HCT116 (cell line): Measurements from ENCODE around the gene PAX5. TPM values are rescaled to one million over a fixed set of nuclear protein-coding genes. Genes with fewer than 3 reads are reported as not detected.

ENCODE experiments used
- ATAC-seq: fragments of 200-7000 bp; cut with Tn5 transposase; 2 replicates; pipeline ENCODE4 v1.9.1; 2020; ENCODE audit warnings: mild to moderate bottlenecking, moderate library complexity
- BruUV-seq: library from RNA; stranded (reverse); fragments of 400-500 nt; replicated peaks from 2 replicates; lab custom pipeline; 2021; lab: Mats Ljungman, UMichigan
- CTCF ChIA-PET: fragments of 300-600 bp; sonication (Branson Sonifier 250); formaldehyde crosslinking; loops from one replicate; lab custom pipeline; 2021; ENCODE audit warnings: antibody characterized with exemption; lab: Charles Lee
- POLR2A ChIA-PET: fragments of 300-600, 350-600 bp; sonication (Branson Sonifier 250); formaldehyde crosslinking; loops from one replicate; lab custom pipeline; 2021; ENCODE audit warnings: antibody characterized with exemption; lab: Charles Lee
- RAD21 ChIA-PET, 2 experiments: fragments of 300-600 bp; sonication (Branson Sonifier 250); formaldehyde crosslinking; loops; one replicate each; lab custom pipeline; 2023; ENCODE audit warnings: low total read pairs in 2 of 2; ENCODE audit not compliant: uncharacterized antibody in 2 of 2, unreplicated experiment in 2 of 2, low non-redundant PET in 1 of 2; lab: Charles Lee
- DNase-seq: peaks from one replicate; pipeline ENCODE4 v3.0.0-alpha.2; 2010; ENCODE audit warnings: low read depth, low spot score
- H2AFZ ChIP-seq: fragments of 200-600 bp; shearing (Covaris generic), sonication (generic); 2 replicates; pipeline ENCODE4 v1.6.1; 2017; ENCODE audit warnings: low read depth, mixed run types, mixed read lengths, antibody characterized with exemption, low read length; ENCODE audit not compliant: poor library complexity, severe bottlenecking
- H3K27ac ChIP-seq: 2 replicates; pipeline ENCODE4 v1.5.1; 2012; ENCODE audit warnings: low read depth, low read length
- H3K27me3 ChIP-seq: fragments of 200-600 bp; sonication (generic); 2 replicates; pipeline ENCODE4 v1.6.1; 2016; ENCODE audit warnings: mixed run types, low read length, mixed read lengths; ENCODE audit not compliant: insufficient read depth
- H3K36me3 ChIP-seq, 2 experiments: fragments of 200-500 bp in 1 of 2; fragments of 200-600 bp in 1 of 2; sonication (Bioruptor generic) in 1 of 2; sonication (generic) in 1 of 2; 2 replicates each; pipeline versions ENCODE4 v1.5.1 to v1.6.1; 2014 to 2016; ENCODE audit warnings: low read length in 2 of 2, inconsistent platforms in 1 of 2, mixed read lengths in 1 of 2, mixed run types in 1 of 2; ENCODE audit not compliant: insufficient read depth in 2 of 2, control insufficient read depth in 1 of 2
- H3K4me1 ChIP-seq, 2 experiments: fragments of 200-600 bp in 1 of 2; sonication (generic) in 1 of 2; 2 replicates each; pipeline versions ENCODE4 v1.5.1 to v1.6.1; 2012 to 2017; ENCODE audit warnings: low read length in 2 of 2, inconsistent platforms in 1 of 2, mild to moderate bottlenecking in 1 of 2, mixed read lengths in 1 of 2, mixed run types in 1 of 2, moderate library complexity in 1 of 2; ENCODE audit not compliant: insufficient read depth in 2 of 2, control insufficient read depth in 1 of 2
- H3K4me2 ChIP-seq: fragments of 200-600 bp; sonication (generic); 2 replicates; pipeline ENCODE4 v1.6.1; 2017; ENCODE audit warnings: mixed run types, low read length, mixed read lengths
- H3K4me3 ChIP-seq, 2 experiments: fragments of 200-600 bp in 1 of 2; sonication (generic) in 1 of 2; replicated peaks in 1 of 2; 2 replicates each; pipeline ENCODE4 v1.5.1; 2011 to 2016; ENCODE audit warnings: low read length in 2 of 2, control low read depth in 1 of 2, low read depth in 1 of 2, mild to moderate bottlenecking in 1 of 2, mixed read lengths in 1 of 2, mixed run types in 1 of 2
- H3K79me2 ChIP-seq: fragments of 200-600 bp; sonication (generic); 2 replicates; pipeline ENCODE4 v1.6.1; 2017; ENCODE audit warnings: mild to moderate bottlenecking, mixed run types, low read length, moderate library complexity, mixed read lengths; ENCODE audit not compliant: insufficient read depth
- H3K9ac ChIP-seq: fragments of 200-600 bp; sonication (generic); 2 replicates; pipeline ENCODE4 v1.6.1; 2016; ENCODE audit warnings: low read length, mixed read lengths
- H3K9me2 ChIP-seq: fragments of 200-600 bp; sonication (generic), shearing (Covaris generic); 2 replicates; pipeline ENCODE4 v1.6.1; 2017; ENCODE audit warnings: mixed run types, mild to moderate bottlenecking, moderate library complexity; ENCODE audit not compliant: insufficient read depth
- H3K9me3 ChIP-seq, 2 experiments: fragments of 200-500 bp in 1 of 2; fragments of 200-600 bp in 1 of 2; sonication (Bioruptor generic) in 1 of 2; sonication (generic) in 1 of 2; 2 replicates each; pipeline ENCODE4 v1.6.1; 2014 to 2017; ENCODE audit warnings: low read length in 2 of 2, mixed read lengths in 2 of 2, inconsistent platforms in 1 of 2, low read depth in 1 of 2, mild to moderate bottlenecking in 1 of 2, mixed run types in 1 of 2, moderate library complexity in 1 of 2; ENCODE audit not compliant: control insufficient read depth in 1 of 2, insufficient read depth in 1 of 2
- H4K20me1 ChIP-seq: fragments of 200-600 bp; sonication (generic), shearing (Covaris generic); 2 replicates; pipeline ENCODE4 v1.6.1; 2017; ENCODE audit warnings: mixed run types, mild to moderate bottlenecking, moderate library complexity; ENCODE audit not compliant: insufficient read depth
- CEBPB ChIP-seq: IDR thresholded peaks from 2 replicates; pipeline ENCODE4 v1.6.1; 2012; ENCODE audit warnings: low read depth
- EGR1 ChIP-seq: IDR thresholded peaks from 2 replicates; pipeline ENCODE4 v1.6.1; 2012; ENCODE audit warnings: low read depth
- SRF ChIP-seq: IDR thresholded peaks from 2 replicates; pipeline ENCODE4 v1.6.1; 2012; ENCODE audit warnings: low read depth
- intact Hi-C: fragments of 100-400 bp; cut with micrococcal nuclease; formaldehyde crosslinking; loops from 2 replicates; pipeline ENCODE4 v1.10.0; 2022
- total RNA-seq: library from RNA; stranded (reverse); gene quantifications from one replicate; pipeline ENCODE4 v1.2.1, GENCODE V29; 2021; ENCODE audit not compliant: unreplicated experiment
- TF ChIP-seq, protein P1 (sequence below), 3 experiments: fragments of 200-600 bp in 1 of 3; sonication (generic) in 1 of 3; IDR thresholded peaks in 2 of 3; conservative IDR thresholded peaks in 1 of 3; 2 replicates each; pipeline ENCODE4 v1.5.1; 2012 to 2017; ENCODE audit warnings: low read depth in 2 of 3, low read length in 2 of 3, antibody characterized with exemption in 1 of 3, borderline replicate concordance in 1 of 3, control low read depth in 1 of 3, mild to moderate bottlenecking in 1 of 3, mixed read lengths in 1 of 3, mixed run types in 1 of 3, moderate library complexity in 1 of 3; ENCODE audit not compliant: insufficient read depth in 1 of 3

The PAX5 gene
- total RNA-seq, 1 experiment from 2014 or later, result 0.17 TPM

DNA sequence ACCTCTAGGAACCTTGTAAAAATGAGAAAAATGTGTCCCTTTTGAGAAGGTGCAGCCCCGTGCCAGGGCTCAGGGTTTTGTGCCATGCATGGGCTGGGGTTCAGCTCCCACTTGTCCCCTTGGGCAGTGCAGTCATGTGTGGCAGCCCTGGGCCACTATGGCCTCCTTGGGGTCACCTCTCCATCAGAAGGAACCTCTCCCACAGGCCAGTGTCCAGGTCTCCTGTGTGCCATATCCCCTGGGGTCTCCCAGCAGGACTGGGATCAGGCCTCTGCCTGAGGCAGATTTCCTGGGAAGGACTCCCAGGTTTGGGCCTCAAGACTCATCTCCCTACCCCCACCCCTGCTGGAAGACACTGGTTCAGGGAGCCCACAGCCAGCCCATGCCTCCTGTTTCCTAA, 189.1 kb downstream of the PAX5 start:
- Histone ChIP-seq H3K27ac (no peak overlapping the region), H3K27me3 (no peaks in the 10 kb centered on the region), H3K4me3 (no peak overlapping the region), H3K9me2 (no peaks in the 10 kb centered on the region), H3K9me3 (no peaks in the 10 kb centered on the region), H3K36me3 (no peaks in the 10 kb centered on the region), H3K79me2 (no peaks in the 10 kb centered on the region), H3K4me2 (no peak overlapping the region), H4K20me1 (no peaks in the 10 kb centered on the region), H3K4me1 (no peaks in the 10 kb centered on the region), H2AFZ (no peak overlapping the region), H3K9ac (no peak overlapping the region)
- intact Hi-C loops, result no loop called here
- no peak for ATAC-seq
- CTCF ChIA-PET, result no interaction called here
- no peak for DNase-seq
- TF ChIP-seq SRF (no peak), EGR1 (no peak)
- TF ChIP-seq, protein P1, sequence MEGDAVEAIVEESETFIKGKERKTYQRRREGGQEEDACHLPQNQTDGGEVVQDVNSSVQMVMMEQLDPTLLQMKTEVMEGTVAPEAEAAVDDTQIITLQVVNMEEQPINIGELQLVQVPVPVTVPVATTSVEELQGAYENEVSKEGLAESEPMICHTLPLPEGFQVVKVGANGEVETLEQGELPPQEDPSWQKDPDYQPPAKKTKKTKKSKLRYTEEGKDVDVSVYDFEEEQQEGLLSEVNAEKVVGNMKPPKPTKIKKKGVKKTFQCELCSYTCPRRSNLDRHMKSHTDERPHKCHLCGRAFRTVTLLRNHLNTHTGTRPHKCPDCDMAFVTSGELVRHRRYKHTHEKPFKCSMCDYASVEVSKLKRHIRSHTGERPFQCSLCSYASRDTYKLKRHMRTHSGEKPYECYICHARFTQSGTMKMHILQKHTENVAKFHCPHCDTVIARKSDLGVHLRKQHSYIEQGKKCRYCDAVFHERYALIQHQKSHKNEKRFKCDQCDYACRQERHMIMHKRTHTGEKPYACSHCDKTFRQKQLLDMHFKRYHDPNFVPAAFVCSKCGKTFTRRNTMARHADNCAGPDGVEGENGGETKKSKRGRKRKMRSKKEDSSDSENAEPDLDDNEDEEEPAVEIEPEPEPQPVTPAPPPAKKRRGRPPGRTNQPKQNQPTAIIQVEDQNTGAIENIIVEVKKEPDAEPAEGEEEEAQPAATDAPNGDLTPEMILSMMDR (IDR thresholded peaks at IDR 0.05 in 2 of 3, conservative IDR thresholded peaks at IDR 0.05 in 1 of 3; ENCODE audit: borderline replicate concordance in 1 of 3, insufficient read depth in 1 of 3, low read depth in 2 of 3, low read length in 2 of 3), result no peak
- RAD21 ChIA-PET, result no interaction called here
- POLR2A ChIA-PET, result no interaction called here
- no TSS peak for BruUV-seq

DNA sequence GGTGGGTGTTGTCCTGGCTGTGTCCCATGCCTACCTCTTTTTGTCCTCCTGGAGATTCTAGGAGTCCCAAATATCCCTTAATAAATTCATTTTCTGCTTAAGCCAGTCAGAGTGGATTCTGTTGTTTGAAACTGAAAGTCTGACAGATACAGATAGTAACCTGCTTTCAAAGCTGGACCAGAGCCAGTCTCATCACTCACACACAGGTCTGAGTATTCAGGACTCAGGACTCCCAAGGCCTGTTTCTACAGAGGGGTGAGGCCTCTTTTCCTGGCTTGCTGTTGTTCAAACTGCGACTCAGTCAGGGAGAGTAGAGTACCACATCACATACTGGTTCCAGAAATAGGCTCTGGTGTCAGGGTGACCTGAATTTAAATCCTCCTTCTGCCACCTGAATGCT, 190.1 kb downstream of the PAX5 start:
- Histone ChIP-seq H3K36me3 (no peaks in the 10 kb centered on the region), H3K27me3 (no peaks in the 10 kb centered on the region), H3K27ac (no peak overlapping the region), H3K4me2 (no peak overlapping the region), H3K4me1 (no peaks in the 10 kb centered on the region), H3K9ac (no peak overlapping the region), H3K9me3 (no peaks in the 10 kb centered on the region), H3K9me2 (no peaks in the 10 kb centered on the region), H3K4me3 (no peak overlapping the region), H2AFZ (no peak overlapping the region), H3K79me2 (no peaks in the 10 kb centered on the region), H4K20me1 (no peaks in the 10 kb centered on the region)
- BruUV-seq, result no TSS peak
- ChIA-PET RAD21 (no interaction called here), CTCF (interaction anchor here (1.5 kb wide), 1 partner anchor 12 kb away, joined by 6 read pairs; no protein-coding TSS in a partner anchor), POLR2A (no interaction called here)
- intact Hi-C loops, result no loop called here
- no peak for DNase-seq
- ATAC-seq, result no peak
- no peak for TF ChIP-seq CEBPB
